PFSK-1 (cell line): ENCODE results near the gene FLT3.

ENCODE experiments used
- POLR2AphosphoS5 ChIP-seq: IDR thresholded peaks from 2 replicates; pipeline ENCODE4 v1.6.1; 2012; ENCODE audit warnings: low read depth, mild to moderate bottlenecking, control low read depth, low read length, moderate library complexity
- SIN3A ChIP-seq: IDR thresholded peaks from 2 replicates; pipeline ENCODE4 v1.6.1; 2012; ENCODE audit warnings: mild to moderate bottlenecking, low read length, moderate library complexity, borderline replicate concordance; ENCODE audit not compliant: insufficient read depth
- TAF1 ChIP-seq: IDR thresholded peaks from 2 replicates; pipeline ENCODE4 v1.6.1; 2012; ENCODE audit warnings: low read length, control low read depth, borderline replicate concordance; ENCODE audit not compliant: insufficient read depth
- TF ChIP-seq, protein P1 (sequence below), 2 experiments: IDR thresholded peaks; 2 replicates each; pipeline versions ENCODE4 v1.6.1 to v1.8.0; 2011 to 2012; ENCODE audit warnings: low read depth in 2 of 2, low read length in 2 of 2, control low read depth in 1 of 2, inconsistent platforms in 1 of 2, mild to moderate bottlenecking in 1 of 2, moderate library complexity in 1 of 2; ENCODE audit not compliant: insufficient read depth in 1 of 2

DNA sequence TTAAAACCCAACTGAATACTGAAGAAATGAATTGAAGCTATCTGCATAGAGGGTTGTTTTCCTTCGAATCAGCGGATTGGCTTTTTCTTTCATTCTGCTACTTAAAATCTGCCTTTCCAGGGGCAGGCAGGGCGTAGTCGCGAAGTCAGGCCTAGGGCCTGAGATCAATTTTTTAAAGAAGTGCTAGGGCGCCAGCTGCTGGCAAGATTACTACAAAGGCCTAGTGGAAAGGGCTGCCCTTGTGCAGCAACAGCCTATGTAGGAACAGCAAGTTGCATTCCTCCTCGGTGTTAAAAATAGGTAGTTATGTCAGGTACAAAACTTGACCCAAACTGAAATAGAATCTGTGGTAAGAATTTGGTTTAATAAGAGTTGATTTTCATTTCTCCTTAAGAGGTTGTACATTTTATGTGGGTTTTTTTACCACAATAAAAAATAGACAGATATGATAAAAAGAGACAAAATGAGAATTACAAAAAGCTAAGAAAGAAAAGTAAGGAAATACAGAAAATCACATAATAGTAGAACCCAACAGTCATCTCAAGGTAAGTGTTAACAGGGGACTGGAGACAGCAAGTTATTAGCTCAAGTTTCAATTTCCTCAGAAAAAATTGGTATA lies 102.4 kb downstream of the FLT3 start:
- TF ChIP-seq, protein P1, sequence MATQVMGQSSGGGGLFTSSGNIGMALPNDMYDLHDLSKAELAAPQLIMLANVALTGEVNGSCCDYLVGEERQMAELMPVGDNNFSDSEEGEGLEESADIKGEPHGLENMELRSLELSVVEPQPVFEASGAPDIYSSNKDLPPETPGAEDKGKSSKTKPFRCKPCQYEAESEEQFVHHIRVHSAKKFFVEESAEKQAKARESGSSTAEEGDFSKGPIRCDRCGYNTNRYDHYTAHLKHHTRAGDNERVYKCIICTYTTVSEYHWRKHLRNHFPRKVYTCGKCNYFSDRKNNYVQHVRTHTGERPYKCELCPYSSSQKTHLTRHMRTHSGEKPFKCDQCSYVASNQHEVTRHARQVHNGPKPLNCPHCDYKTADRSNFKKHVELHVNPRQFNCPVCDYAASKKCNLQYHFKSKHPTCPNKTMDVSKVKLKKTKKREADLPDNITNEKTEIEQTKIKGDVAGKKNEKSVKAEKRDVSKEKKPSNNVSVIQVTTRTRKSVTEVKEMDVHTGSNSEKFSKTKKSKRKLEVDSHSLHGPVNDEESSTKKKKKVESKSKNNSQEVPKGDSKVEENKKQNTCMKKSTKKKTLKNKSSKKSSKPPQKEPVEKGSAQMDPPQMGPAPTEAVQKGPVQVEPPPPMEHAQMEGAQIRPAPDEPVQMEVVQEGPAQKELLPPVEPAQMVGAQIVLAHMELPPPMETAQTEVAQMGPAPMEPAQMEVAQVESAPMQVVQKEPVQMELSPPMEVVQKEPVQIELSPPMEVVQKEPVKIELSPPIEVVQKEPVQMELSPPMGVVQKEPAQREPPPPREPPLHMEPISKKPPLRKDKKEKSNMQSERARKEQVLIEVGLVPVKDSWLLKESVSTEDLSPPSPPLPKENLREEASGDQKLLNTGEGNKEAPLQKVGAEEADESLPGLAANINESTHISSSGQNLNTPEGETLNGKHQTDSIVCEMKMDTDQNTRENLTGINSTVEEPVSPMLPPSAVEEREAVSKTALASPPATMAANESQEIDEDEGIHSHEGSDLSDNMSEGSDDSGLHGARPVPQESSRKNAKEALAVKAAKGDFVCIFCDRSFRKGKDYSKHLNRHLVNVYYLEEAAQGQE (IDR thresholded peaks at IDR 0.05; ENCODE audit: insufficient read depth in 1 of 2, low read depth in 2 of 2, low read length in 2 of 2), result no peak
- no peak for TF ChIP-seq SIN3A
- no peak for TF ChIP-seq POLR2AphosphoS5
- TF ChIP-seq TAF1, result no peak
